NT2/D1 (cell line): Measurements from ENCODE around the gene JARID2.

ENCODE experiments used
- SUZ12 ChIP-seq: IDR thresholded peaks from 2 replicates; pipeline ENCODE4 v1.6.1; 2011; ENCODE audit not compliant: insufficient read length, insufficient read depth; ENCODE audit errors: extremely low read depth
- YY1 ChIP-seq: IDR thresholded peaks from 2 replicates; pipeline ENCODE4 v1.6.1; 2011; ENCODE audit not compliant: insufficient read length, insufficient read depth

DNA sequence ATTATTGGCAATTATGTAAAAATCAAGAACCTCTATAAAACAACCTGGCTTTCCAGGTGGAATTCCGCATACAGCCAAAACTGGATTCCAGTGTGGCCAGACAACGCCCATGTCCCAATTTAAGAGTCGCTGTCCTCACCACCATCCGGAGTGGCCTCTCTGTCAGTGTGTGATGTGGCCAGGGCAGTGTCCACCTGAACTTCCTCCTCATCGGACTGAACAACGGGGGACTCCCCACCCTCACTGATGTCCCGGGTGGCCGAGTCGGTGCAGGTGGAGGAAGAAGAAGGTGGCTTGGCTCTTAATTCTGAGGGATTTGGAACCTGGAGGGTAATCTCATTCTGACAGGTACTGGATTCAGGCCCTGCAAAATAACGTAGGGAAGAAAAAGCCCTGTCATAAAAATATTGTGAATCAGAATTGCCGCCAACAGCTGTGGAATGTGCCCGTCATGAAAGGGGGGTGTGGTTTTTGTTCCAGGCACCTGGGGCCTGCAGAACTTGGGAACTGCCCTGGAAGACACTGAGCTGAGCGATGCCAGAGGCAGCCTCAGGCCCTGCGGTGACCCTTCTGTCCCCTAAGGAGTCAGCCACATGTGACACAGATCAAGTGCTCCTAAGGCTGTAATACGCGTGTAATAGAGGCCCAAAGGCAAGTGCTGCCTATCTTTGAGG is 277.1 kb downstream of the JARID2 start:
- TF ChIP-seq YY1 (no peak), SUZ12 (no peak)
